Caco-2 (cell line): Measurements from ENCODE around the gene PRKAR1B. TPM values are rescaled to one million over a fixed set of nuclear protein-coding genes. Genes with fewer than 3 reads are reported as not detected.

Source experiments
- BruUV-seq: library from RNA; stranded (reverse); fragments of 400-500 nt; replicated peaks from 2 replicates; lab custom pipeline; 2021; lab: Mats Ljungman, UMichigan
- CTCF ChIA-PET: fragments of 300-600 bp; sonication (Branson Sonifier 250); formaldehyde crosslinking; loops from one replicate; lab custom pipeline; 2022; ENCODE audit warnings: antibody characterized with exemption; lab: Charles Lee
- POLR2A ChIA-PET: fragments of 300-600 bp; sonication (Branson Sonifier 250); formaldehyde crosslinking; loops from one replicate; lab custom pipeline; 2022; ENCODE audit warnings: antibody characterized with exemption; lab: Charles Lee
- DNase-seq, 2 experiments: peaks; one replicate each; pipeline versions ENCODE4 v3.0.0 to v3.0.0-alpha.2; 2020 to 2022
- H3K27me3 ChIP-seq: replicated peaks from 2 replicates; pipeline ENCODE4 v1.6.0; 2011; ENCODE audit warnings: low read length; ENCODE audit not compliant: control insufficient read depth, insufficient read depth
- H3K36me3 ChIP-seq: 2 replicates; pipeline ENCODE4 v1.5.1; 2011; ENCODE audit warnings: low read length; ENCODE audit not compliant: control insufficient read depth, insufficient read depth
- H3K4me1 ChIP-seq: fragments of 250-450 bp; sonication (Bioruptor Pico); 2 replicates; pipeline ENCODE4 v1.5.1; 2020; ENCODE audit warnings: mild to moderate bottlenecking
- H3K4me3 ChIP-seq: 2 replicates; pipeline ENCODE4 v1.5.1; 2011; ENCODE audit warnings: low read depth, mild to moderate bottlenecking, control low read depth, low read length
- H3K9me3 ChIP-seq: fragments of 250-450 bp; sonication (Bioruptor Pico); 2 replicates; pipeline ENCODE4 v1.5.1; 2020; ENCODE audit warnings: mild to moderate bottlenecking, moderate library complexity
- H3K27ac Mint-ChIP-seq: one replicate; pipeline ENCODE4 v1.8.0; 2022; ENCODE audit warnings: mixed read lengths; ENCODE audit not compliant: unreplicated experiment
- H3K27me3 Mint-ChIP-seq: one replicate; pipeline ENCODE4 v1.8.0; 2022; ENCODE audit warnings: mixed read lengths; ENCODE audit not compliant: insufficient read depth, unreplicated experiment
- H3K36me3 Mint-ChIP-seq: one replicate; pipeline ENCODE4 v1.8.0; 2022; ENCODE audit warnings: mild to moderate bottlenecking, mixed read lengths; ENCODE audit not compliant: insufficient read depth, unreplicated experiment
- H3K4me1 Mint-ChIP-seq: one replicate; pipeline ENCODE4 v1.8.0; 2022; ENCODE audit warnings: low read depth, mixed read lengths; ENCODE audit not compliant: unreplicated experiment
- H3K4me3 Mint-ChIP-seq: one replicate; pipeline ENCODE4 v1.8.0; 2022; ENCODE audit warnings: mild to moderate bottlenecking, moderate library complexity, mixed read lengths; ENCODE audit not compliant: unreplicated experiment
- H3K9me3 Mint-ChIP-seq: one replicate; pipeline ENCODE4 v1.8.0; 2022; ENCODE audit warnings: mixed read lengths; ENCODE audit not compliant: unreplicated experiment
- intact Hi-C: fragments of 100-400 bp; cut with micrococcal nuclease; formaldehyde crosslinking; loops from one replicate; pipeline ENCODE4 v1.10.0; 2022; ENCODE audit not compliant: unreplicated experiment
- total RNA-seq: library from RNA; stranded (reverse); gene quantifications from 2 replicates; pipeline ENCODE4 v1.2.3, GENCODE V29; 2022
- TF ChIP-seq, protein P1 (sequence below), 2 experiments: fragments of 200-600 bp in 1 of 2; IDR thresholded peaks; 1 replicate in 1 of 2; 2 replicates in 1 of 2; pipeline versions ENCODE4 v1.5.1 to v1.8.0; 2011 to 2022; ENCODE audit warnings: antibody characterized with exemption in 1 of 2, control low read depth in 1 of 2, inconsistent platforms in 1 of 2, low read depth in 1 of 2, low read length in 1 of 2, mild to moderate bottlenecking in 1 of 2, moderate library complexity in 1 of 2; ENCODE audit not compliant: insufficient read depth in 1 of 2, severe bottlenecking in 1 of 2, unreplicated experiment in 1 of 2

PRKAR1B gene
- total RNA-seq, 1 experiment from 2014 or later, result 56.6 TPM

DNA sequence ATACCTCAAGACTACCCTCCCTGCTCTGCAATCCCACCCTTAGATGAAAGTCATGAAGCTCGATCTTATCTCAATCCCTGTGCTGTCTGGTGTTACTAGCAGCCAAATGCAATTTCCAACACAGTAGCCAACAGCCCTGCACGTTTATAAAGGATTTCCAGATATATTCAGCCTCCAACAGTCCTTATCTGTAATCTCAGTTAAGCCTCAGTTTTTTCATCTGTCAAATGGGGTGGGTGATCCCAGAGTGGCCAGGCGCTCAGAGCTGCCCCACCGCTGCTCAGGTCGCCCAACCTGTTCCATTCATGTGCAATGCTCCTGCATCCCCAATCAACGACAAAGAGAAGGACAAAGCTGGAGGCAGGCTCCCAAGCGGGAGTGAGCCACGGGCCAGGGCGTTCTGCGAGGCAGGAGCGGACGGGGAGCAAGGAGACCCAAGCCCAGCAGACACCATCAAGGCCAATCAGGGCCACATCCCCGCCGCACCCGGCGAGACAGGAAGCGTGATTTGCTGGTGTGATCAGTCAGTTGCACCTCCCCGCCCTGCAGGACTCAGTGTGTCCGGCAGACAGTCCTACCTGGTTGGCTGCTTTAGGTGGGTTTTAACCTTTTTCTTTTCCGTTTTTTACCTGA is 227.1 kb downstream of the PRKAR1B start:
- no peak overlapping the region for H3K4me3 Mint-ChIP-seq
- no peak for DNase-seq
- Histone ChIP-seq H3K36me3 (peaks cover 12% of the 10 kb centered on the region), H3K4me3 (no peak overlapping the region), H3K9me3 (0 out of 2 replicates have a peak, but pooled peaks cover under 1% of the 10 kb centered on the region), H3K27me3 (no peaks in the 10 kb centered on the region), H3K4me1 (peaks cover 27% of the 10 kb centered on the region)
- H3K27me3 Mint-ChIP-seq, result no peaks in the 10 kb centered on the region
- H3K9me3 Mint-ChIP-seq, result no peaks in the 10 kb centered on the region
- intact Hi-C loops, result no loop called here
- no TSS peak for BruUV-seq
- peaks cover 21% of the 10 kb centered on the region for H3K4me1 Mint-ChIP-seq
- no peak overlapping the region for H3K27ac Mint-ChIP-seq
- CTCF ChIA-PET, result no interaction called here
- H3K36me3 Mint-ChIP-seq, result peaks cover 89% of the 10 kb centered on the region
- TF ChIP-seq, protein P1, sequence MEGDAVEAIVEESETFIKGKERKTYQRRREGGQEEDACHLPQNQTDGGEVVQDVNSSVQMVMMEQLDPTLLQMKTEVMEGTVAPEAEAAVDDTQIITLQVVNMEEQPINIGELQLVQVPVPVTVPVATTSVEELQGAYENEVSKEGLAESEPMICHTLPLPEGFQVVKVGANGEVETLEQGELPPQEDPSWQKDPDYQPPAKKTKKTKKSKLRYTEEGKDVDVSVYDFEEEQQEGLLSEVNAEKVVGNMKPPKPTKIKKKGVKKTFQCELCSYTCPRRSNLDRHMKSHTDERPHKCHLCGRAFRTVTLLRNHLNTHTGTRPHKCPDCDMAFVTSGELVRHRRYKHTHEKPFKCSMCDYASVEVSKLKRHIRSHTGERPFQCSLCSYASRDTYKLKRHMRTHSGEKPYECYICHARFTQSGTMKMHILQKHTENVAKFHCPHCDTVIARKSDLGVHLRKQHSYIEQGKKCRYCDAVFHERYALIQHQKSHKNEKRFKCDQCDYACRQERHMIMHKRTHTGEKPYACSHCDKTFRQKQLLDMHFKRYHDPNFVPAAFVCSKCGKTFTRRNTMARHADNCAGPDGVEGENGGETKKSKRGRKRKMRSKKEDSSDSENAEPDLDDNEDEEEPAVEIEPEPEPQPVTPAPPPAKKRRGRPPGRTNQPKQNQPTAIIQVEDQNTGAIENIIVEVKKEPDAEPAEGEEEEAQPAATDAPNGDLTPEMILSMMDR (IDR thresholded peaks at IDR 0.05; ENCODE audit: insufficient read depth in 1 of 2, low read depth in 1 of 2, low read length in 1 of 2, severe bottlenecking in 1 of 2, unreplicated experiment in 1 of 2), result no peak
- POLR2A ChIA-PET, result no interaction called here

Other genes with a start within 250 kb of the PRKAR1B start
- 76.8 and 78.5 TPM in 2 replicates for gene PDGFA, start 207.4 kb downstream of the PRKAR1B start, total RNA-seq
- gene DNAAF5, start 582 bp downstream of the PRKAR1B start, total RNA-seq, result 51.4 and 53.4 TPM in 2 replicates
- 141 and 146 TPM in 2 replicates for gene SUN1, start 105.2 kb upstream of the PRKAR1B start, total RNA-seq
- 124 and 130 TPM in 2 replicates for gene GET4, start 149.3 kb upstream of the PRKAR1B start, total RNA-seq
- 65.6 and 77.6 TPM in 2 replicates for gene ADAP1, start 227.4 kb upstream of the PRKAR1B start, total RNA-seq
- 24.8 and 25.6 TPM in 2 replicates for gene COX19, start 248.3 kb upstream of the PRKAR1B start, total RNA-seq